22Rv1 (cell line): Measurements from ENCODE around the gene NINJ2.

Source experiments
- ZFX ChIP-seq: fragments of 450-650 bp; IDR thresholded peaks from 2 replicates; pipeline ENCODE4 v1.6.1; 2017; ENCODE audit warnings: antibody characterized with exemption, borderline replicate concordance
- TF ChIP-seq, protein P1 (sequence below): fragments of 450-650 bp; IDR thresholded peaks from 2 replicates; pipeline ENCODE4 v1.5.1; 2017; ENCODE audit warnings: mild to moderate bottlenecking

GRCh38 chr12:681568-682256 is 18.5 kb upstream of the NINJ2 start:
- TF ChIP-seq, protein P1, sequence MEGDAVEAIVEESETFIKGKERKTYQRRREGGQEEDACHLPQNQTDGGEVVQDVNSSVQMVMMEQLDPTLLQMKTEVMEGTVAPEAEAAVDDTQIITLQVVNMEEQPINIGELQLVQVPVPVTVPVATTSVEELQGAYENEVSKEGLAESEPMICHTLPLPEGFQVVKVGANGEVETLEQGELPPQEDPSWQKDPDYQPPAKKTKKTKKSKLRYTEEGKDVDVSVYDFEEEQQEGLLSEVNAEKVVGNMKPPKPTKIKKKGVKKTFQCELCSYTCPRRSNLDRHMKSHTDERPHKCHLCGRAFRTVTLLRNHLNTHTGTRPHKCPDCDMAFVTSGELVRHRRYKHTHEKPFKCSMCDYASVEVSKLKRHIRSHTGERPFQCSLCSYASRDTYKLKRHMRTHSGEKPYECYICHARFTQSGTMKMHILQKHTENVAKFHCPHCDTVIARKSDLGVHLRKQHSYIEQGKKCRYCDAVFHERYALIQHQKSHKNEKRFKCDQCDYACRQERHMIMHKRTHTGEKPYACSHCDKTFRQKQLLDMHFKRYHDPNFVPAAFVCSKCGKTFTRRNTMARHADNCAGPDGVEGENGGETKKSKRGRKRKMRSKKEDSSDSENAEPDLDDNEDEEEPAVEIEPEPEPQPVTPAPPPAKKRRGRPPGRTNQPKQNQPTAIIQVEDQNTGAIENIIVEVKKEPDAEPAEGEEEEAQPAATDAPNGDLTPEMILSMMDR: no peak
- no peak for TF ChIP-seq ZFX
